C4-2B (cell line): ENCODE measurements around the gene KCNQ1.

Source experiments
- ZFX ChIP-seq: fragments of 450-650 bp; IDR thresholded peaks from 2 replicates; pipeline ENCODE4 v1.6.1; 2017
- TF ChIP-seq, protein P1 (sequence below): fragments of 450-650 bp; conservative IDR thresholded peaks from 2 replicates; pipeline ENCODE4 v1.5.1; 2017; ENCODE audit warnings: mild to moderate bottlenecking

DNA sequence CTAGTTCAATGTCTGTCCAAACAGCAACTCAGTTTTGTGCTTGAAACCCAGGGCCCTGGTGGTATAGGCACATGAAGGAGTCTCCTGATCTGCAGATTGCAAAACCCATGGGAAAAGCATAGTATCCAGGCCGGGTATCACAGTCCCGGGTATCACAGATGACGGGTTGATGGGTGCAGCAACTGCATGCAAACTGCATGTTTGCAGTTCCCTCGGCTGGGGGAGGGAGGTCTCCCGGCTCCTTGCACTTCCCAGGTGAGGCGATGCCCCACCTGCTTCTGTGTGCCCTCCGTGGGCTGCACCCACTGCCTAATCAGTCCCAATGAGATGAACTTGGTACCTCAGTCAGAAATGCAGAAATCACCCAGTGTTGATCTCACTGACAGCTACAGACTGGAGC, 53.9 kb downstream of the KCNQ1 start:
- TF ChIP-seq, protein P1, sequence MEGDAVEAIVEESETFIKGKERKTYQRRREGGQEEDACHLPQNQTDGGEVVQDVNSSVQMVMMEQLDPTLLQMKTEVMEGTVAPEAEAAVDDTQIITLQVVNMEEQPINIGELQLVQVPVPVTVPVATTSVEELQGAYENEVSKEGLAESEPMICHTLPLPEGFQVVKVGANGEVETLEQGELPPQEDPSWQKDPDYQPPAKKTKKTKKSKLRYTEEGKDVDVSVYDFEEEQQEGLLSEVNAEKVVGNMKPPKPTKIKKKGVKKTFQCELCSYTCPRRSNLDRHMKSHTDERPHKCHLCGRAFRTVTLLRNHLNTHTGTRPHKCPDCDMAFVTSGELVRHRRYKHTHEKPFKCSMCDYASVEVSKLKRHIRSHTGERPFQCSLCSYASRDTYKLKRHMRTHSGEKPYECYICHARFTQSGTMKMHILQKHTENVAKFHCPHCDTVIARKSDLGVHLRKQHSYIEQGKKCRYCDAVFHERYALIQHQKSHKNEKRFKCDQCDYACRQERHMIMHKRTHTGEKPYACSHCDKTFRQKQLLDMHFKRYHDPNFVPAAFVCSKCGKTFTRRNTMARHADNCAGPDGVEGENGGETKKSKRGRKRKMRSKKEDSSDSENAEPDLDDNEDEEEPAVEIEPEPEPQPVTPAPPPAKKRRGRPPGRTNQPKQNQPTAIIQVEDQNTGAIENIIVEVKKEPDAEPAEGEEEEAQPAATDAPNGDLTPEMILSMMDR: no peak
- no peak for TF ChIP-seq ZFX
